ENCODE results near the gene SETD7. TPM values are rescaled to one million over a fixed set of nuclear protein-coding genes. Genes with fewer than 3 reads are reported as not detected.
A peak's percentile ranks its signal among the peaks of the same experiment; 100 is the strongest.

SETD7 gene
- total RNA-seq, 6 experiments from 2014 or later: 31.6 to 53.7 (median 45.4) TPM

GRCh38 chr4:139540632-139541031 is 15.4 kb downstream of the SETD7 start:
- intact Hi-C loops (cut with DNase I): no loop called here
- no peaks in the 10 kb centered on the region for H3K9me3 ChIP-seq
- H3K27me3 ChIP-seq: no peaks in the 10 kb centered on the region
- peaks cover 0 to 12% (median 1%) of the 10 kb centered on the region in 4 donors for H3K36me3 ChIP-seq
- peaks cover 0 to 5% (median 2%) of the 10 kb centered on the region in 4 donors for H3K4me1 ChIP-seq
- no peak for DNase-seq
- TF ChIP-seq CTCF (IDR thresholded peaks at IDR 0.05) (no peak), POLR2A (IDR thresholded peaks at IDR 0.05) (no peak)
- no peak for ATAC-seq
- no peak overlapping the region for H3K27ac ChIP-seq
- WGBS (ENCODE audit: insufficient coverage, low coverage, low lambda C conversion rate, missing lambda C conversion rate): 78% methylated on average over 5 of the region's 5 CpGs
- H3K4me3 ChIP-seq: no peak overlapping the region

- Histone ChIP-seq H3K27ac (no peak overlapping the region), H3K4me3 (no peak overlapping the region), H3K36me3 (peaks cover 0 to 8% (median 0%) of the 10 kb centered on the region in 4 donors), H3K9me3 (no peaks in the 10 kb centered on the region), H3K4me1 (peaks cover 0 to 5% (median 2%) of the 10 kb centered on the region in 4 donors), H3K27me3 (no peaks in the 10 kb centered on the region)
- DNase-seq: no peak
- 98% methylated on average over 2 of the region's 2 CpGs for WGBS (ENCODE audit: insufficient coverage, low coverage, low lambda C conversion rate, missing lambda C conversion rate)
- no peak for ATAC-seq
- no peak for TF ChIP-seq POLR2A (IDR thresholded peaks at IDR 0.05)
- no peak for TF ChIP-seq CTCF (IDR thresholded peaks at IDR 0.05)
- intact Hi-C loops (cut with DNase I): no loop called here
Measured at GRCh38 chr4:139540161-139540560, 15.9 kb downstream of the SETD7 start.

- intact Hi-C loops (cut with DNase I): no loop called here
- WGBS (ENCODE audit: insufficient coverage, low coverage, low lambda C conversion rate, missing lambda C conversion rate): 84% methylated on average over 7 of the region's 7 CpGs
- DNase-seq (no peak), ATAC-seq (peak in 1 of 4 donors; percentile 32)
- Histone ChIP-seq H3K9me3 (no peaks in the 10 kb centered on the region), H3K4me3 (no peak overlapping the region), H3K36me3 (peaks cover 0 to 14% (median 0%) of the 10 kb centered on the region in 4 donors), H3K27me3 (no peaks in the 10 kb centered on the region), H3K27ac (no peak overlapping the region), H3K4me1 (peaks cover 0 to 13% (median 6%) of the 10 kb centered on the region in 4 donors)
- TF ChIP-seq CTCF (IDR thresholded peaks at IDR 0.05) (no peak), POLR2A (IDR thresholded peaks at IDR 0.05) (no peak)
Measured at GRCh38 chr4:139537292-139537691, 18.7 kb downstream of the SETD7 start.

GRCh38 chr4:139535871-139536234 is 20.2 kb downstream of the SETD7 start:
- DNase-seq (no peak), ATAC-seq (peak; percentile 88 to 92 (median 90))
- peaks cover 0 to 11% (median 5%) of the 10 kb centered on the region in 4 donors for H3K4me1 ChIP-seq
- peak overlapping the region; percentile 55 to 93 (median 90) for H3K27ac ChIP-seq
- no peaks in the 10 kb centered on the region for H3K9me3 ChIP-seq
- 49% methylated on average over 5 of the region's 5 CpGs for WGBS (ENCODE audit: insufficient coverage, low coverage, low lambda C conversion rate, missing lambda C conversion rate)
- H3K36me3 ChIP-seq: peaks cover 0 to 10% (median 0%) of the 10 kb centered on the region in 4 donors
- intact Hi-C loops (cut with DNase I): no loop called here
- no peaks in the 10 kb centered on the region for H3K27me3 ChIP-seq
- no peak for TF ChIP-seq CTCF (IDR thresholded peaks at IDR 0.05)
- peak; percentile 20 for TF ChIP-seq POLR2A (IDR thresholded peaks at IDR 0.05)
- peak overlapping the region in 2 of 3 donors; percentile 20 to 25 for H3K4me3 ChIP-seq
